Forelimb muscle (tissue), 1 donor: ENCODE data around the gene MAP4K5. TPM values are rescaled to one million over a fixed set of nuclear protein-coding genes. Genes with fewer than 3 reads are reported as not detected.

Experiments used
- DNase-seq: peaks from one replicate; pipeline ENCODE4 v3.0.0-alpha.2; 2013; ENCODE audit warnings: low read depth
- polyA plus RNA-seq: library from polyadenylated mRNA; unstranded; fragments of 120-200 nt; gene quantifications from one replicate; pipeline ENCODE4 v1.2.1, GENCODE V29; 2013; ENCODE audit not compliant: insufficient read length

Gene MAP4K5
- polyA plus RNA-seq, 1 donor, result 29.5 TPM

GRCh38 chr14:50399251-50400032 is 132.9 kb downstream of the MAP4K5 start:
- DNase-seq, result no peak

GRCh38 chr14:50398189-50398580 is 134.2 kb downstream of the MAP4K5 start:
- no peak for DNase-seq

- no peak for DNase-seq
Measured at GRCh38 chr14:50397390-50398188, 134.8 kb downstream of the MAP4K5 start.

GRCh38 chr14:50396631-50397389 is 135.6 kb downstream of the MAP4K5 start, which contains the start of gene CDKL1:
CDKL1 (minus strand) TSS chr14:50396881; CDS start chr14:50395868, 1,013 bp downstream.
- no peak for DNase-seq

- no peak for DNase-seq
Measured at GRCh38 chr14:50395448-50395847, 136.9 kb downstream of the MAP4K5 start.

- DNase-seq, result no peak
Measured at GRCh38 chr14:50394713-50395112, 137.7 kb downstream of the MAP4K5 start.

GRCh38 chr14:50389668-50390441 is 142.5 kb downstream of the MAP4K5 start:
- no peak for DNase-seq

GRCh38 chr14:50388256-50388931 is 144.0 kb downstream of the MAP4K5 start:
- no peak for DNase-seq

- no peak for DNase-seq
Measured at GRCh38 chr14:50387548-50387947, 144.8 kb downstream of the MAP4K5 start.

- no peak for DNase-seq
Measured at GRCh38 chr14:50383618-50384225, 148.6 kb downstream of the MAP4K5 start.

GRCh38 chr14:50381823-50382287 is 150.5 kb downstream of the MAP4K5 start:
- DNase-seq, result no peak

- no peak for DNase-seq
Measured at GRCh38 chr14:50381008-50381407, 151.4 kb downstream of the MAP4K5 start.

- no peak for DNase-seq
Measured at GRCh38 chr14:50380455-50380854, 151.9 kb downstream of the MAP4K5 start.

GRCh38 chr14:50379563-50379962 is 152.8 kb downstream of the MAP4K5 start:
- DNase-seq, result no peak

- DNase-seq, result no peak
Measured at GRCh38 chr14:50377550-50378085, 154.8 kb downstream of the MAP4K5 start.

GRCh38 chr14:50375760-50376159 is 156.6 kb downstream of the MAP4K5 start:
- no peak for DNase-seq

GRCh38 chr14:50373959-50374358 is 158.4 kb downstream of the MAP4K5 start:
- DNase-seq, result no peak

GRCh38 chr14:50371546-50371945 is 160.8 kb downstream of the MAP4K5 start:
- no peak for DNase-seq
